HG03558 (cell line): Measurements from ENCODE around the gene MCM6.

Experiments used
- ATAC-seq: cut with Tn5 transposase; IDR thresholded peaks from one replicate; pipeline ENCODE4 v1.9.1; 2021; ENCODE audit warnings: moderate number of reproducible peaks; ENCODE audit not compliant: unreplicated experiment; ENCODE audit errors: extremely low read depth

MCM6 gene

GRCh38 chr2:135870571-135870970 is 5.7 kb downstream of the MCM6 start:
- peak; percentile 58 for ATAC-seq

GRCh38 chr2:135863233-135863632 is 13.0 kb downstream of the MCM6 start:
- no peak for ATAC-seq

GRCh38 chr2:135862718-135863117 is 13.5 kb downstream of the MCM6 start:
- no peak for ATAC-seq

DNA sequence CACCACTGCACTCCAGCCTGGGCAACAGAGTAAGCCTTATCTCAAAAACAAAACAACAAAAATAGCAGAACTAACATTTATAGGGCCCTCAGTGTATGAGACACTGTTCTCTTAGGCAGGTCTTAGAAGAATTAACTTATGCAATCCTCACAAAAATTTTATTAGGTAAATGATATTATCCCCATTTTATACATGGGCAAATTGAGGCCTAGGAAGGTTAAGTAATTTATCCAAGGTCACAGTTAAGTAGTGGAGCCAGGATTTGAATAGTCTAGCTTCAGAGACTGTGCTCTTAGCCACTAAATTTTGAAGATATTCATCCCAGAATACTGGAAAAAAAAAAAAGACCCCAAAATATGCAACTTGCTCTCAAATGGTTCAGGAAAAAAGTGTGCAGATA is 22.8 kb downstream of the MCM6 start:
- no peak for ATAC-seq

DNA sequence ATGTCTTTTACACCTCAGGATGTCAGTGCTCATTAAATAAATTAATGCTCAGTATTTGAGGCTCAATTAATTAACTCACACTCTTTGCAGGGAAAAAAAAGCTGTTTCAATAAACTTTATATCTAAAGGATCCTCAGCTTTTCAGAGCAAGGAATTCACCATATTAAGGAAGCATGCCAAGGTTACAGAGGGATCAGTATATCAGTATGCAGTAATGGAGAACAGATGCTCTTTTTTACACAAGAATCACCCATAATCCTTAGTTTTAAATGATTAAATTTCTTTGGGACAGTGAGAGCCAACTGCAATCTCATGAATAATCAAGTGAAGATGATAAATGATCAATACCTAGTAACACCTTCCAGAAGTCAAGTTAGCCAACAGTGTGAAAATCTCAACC is 24.4 kb downstream of the MCM6 start:
- ATAC-seq: no peak

DNA sequence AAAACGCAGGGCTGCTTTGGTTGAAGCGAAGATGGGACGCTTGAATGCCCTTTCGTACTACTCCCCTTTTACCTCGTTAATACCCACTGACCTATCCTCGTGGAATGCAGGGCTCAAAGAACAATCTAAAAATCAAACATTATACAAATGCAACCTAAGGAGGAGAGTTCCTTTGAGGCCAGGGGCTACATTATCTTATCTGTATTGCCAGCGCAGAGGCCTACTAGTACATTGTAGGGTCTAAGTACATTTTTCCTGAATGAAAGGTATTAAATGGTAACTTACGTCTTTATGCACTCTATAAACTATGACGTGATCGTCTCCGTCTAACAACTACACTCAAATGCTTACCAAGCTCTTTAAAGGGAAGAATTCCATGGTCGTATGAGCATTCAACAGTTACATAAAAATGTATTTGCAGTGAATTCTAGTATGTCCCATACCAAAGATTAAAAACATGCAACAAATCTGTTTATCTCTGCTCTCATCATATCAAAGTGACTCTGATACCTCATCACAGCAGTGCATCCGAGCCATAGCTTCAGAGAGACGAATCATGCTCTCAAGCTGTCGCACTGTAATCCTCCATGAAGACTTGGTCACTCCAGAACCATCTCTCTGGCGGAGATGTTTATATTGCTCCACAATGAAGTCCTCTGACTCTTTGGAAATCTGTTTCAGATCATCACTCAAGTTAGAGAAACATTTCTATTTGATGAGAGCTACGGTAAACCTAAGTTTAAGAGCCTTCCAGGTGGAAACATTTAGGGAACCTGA is 25.2 kb downstream of the MCM6 start:
- no peak for ATAC-seq

DNA sequence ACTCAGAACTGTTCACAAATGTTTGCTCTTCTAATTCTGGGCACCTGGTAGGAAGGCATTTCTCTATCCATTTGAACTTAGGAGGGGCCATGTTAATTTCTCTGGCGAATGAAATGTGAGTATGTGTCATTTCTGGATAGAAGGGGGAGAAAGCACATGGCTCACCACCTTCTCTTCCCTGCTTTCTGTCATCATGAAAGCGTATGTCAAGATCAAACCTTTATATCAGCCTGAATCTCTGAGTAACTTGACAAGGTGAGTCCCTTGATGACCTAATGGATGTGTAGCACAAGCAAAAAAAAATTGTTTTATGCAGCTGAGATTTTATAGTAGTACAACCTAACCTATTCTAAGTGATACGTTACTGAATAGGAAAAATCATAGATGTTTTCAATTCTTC is 27.2 kb downstream of the MCM6 start:
- no peak for ATAC-seq

DNA sequence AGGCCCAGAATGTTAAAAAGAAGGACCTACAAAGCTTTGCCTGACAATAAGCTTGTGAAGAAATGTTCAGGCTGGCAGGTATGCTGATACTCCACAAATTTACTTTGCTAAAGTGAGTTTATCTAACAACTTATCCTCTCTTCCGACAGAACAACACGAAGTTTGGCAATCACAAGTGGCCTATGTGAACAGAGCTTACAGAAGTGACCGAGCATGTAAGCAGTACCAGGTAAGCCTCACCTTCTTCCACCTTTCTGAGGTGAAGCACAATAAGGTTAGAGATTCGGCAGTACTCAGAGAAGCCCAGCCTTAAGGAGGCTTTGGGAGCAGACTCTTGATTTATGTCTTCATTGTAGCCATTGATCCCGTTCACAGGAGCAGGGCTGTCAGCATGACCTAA is 30.2 kb downstream of the MCM6 start:
- no peak for ATAC-seq

- no peak for ATAC-seq
Measured at GRCh38 chr2:135845257-135845656, 31.0 kb downstream of the MCM6 start.

- no peak for ATAC-seq
Measured at GRCh38 chr2:135844301-135844895, 31.8 kb downstream of the MCM6 start.

DNA sequence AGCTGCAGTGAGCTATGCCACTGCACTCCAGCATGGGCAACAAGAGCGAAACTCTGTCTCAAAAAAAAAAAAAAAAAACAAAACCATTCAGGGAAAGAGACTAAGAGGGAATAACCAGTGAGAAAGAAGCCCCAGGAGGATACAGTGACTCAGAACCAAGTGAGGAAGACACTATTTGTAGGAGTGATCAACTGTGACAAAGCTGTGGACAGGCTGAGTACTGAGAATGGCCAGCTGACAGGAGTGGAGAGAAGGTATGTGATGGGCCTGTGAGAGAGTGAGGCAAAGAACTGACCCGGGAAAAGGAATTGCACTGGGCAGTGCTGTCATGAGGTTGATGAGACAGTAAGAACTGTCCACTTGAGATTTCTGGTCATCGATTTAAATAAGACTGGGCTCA is 32.6 kb downstream of the MCM6 start:
- no peak for ATAC-seq

GRCh38 chr2:135840601-135841000 is 35.6 kb downstream of the MCM6 start:
- ATAC-seq: no peak

DNA sequence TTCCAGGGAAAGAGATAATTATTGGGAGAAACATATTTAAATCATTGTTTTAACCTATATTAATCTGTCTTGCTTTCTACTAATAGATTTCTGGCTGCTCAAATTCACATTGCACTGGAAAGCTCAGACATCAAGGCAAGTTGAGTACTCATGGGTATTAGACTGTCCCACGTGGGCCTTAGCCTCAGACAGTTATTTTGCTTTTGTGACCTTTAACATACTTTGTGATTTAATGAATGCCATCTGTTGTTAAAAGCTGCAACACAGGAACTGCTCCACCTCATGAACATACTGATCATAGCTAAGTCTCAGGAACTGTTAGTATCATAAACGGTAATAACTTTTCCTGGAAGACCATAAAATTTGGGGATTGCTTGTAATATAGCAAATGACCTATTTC is 36.5 kb downstream of the MCM6 start:
- no peak for ATAC-seq

- ATAC-seq: no peak
Measured at GRCh38 chr2:135838502-135838901, 37.7 kb downstream of the MCM6 start.

DNA sequence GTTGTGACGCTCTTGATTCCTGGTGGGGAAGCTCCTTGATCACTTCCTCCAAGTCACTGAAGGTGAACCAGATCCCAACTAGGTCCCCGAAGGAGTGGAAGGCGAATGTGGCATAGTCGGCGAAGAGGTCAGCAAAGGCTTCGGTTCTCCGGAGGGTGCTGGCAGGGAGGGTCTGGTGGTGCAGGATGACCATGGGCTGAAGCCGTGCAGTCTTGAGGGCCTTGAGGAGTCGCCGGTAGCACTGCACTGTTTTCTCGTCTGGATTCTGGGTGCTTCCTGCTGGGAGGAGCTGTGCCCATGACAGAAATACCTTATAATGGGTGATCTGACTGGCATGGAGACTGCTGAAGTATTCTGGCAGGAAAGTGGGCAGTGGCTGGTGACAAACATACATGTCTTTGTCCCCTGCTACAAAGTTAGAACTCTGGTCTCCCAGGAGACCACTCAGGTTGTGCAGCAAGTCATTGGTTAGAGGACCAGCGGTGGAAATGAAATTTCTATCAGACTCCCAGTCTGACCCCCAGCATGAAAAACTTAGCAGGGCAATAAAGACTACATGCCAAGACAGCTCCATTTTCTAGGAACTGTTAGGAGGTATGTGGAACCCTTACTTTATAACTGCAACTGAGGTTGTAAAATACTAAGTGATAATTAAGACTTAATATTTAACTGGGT is 39.5 kb downstream of the MCM6 start, which contains the start of gene LCT:
Gene LCT, minus strand, starts transcription at position 589 of the 675 bp plus-strand sequence. Its CDS starts 15 bp downstream, at position 574.
- no peak for ATAC-seq

GRCh38 chr2:135832891-135833290 is 43.4 kb downstream of the MCM6 start:
- ATAC-seq: no peak

- ATAC-seq: no peak
Measured at GRCh38 chr2:135831180-135831812, 44.9 kb downstream of the MCM6 start.

DNA sequence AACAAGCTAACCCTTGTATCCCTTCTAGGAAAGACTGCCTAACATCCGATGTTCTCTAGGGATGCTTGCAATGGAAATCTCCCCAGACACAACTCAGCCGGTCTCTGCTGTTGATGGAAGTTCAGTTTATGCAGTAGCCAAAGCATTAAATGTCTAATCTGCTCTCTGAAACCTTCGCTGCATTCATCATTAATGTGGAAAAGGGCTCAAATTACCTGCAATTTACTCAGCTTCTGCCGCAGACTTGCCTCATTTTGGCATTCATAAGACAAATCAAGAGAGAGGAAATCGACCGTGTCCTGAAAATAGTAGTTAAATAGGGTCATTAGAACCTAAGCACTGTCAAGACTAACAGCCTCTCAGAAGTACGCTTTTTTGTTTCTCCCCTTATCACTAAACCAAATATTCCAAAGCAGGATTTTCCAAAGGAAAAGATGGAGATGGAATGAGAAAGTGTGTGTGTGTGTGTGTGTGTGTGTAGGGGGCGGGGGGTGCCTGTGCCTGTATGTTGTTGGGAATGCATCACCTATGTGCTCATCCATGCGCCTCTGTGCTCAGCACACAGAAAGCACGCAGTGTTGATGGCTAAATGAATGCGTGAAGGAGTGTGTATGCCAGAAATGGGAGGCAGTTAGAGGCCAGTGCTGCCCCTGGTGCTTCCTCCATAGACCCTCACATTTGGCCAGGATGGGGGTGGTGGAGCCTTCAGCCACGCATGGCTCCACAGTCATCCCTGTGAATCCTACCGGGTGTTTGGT is 46.7 kb downstream of the MCM6 start:
- ATAC-seq: no peak

DNA sequence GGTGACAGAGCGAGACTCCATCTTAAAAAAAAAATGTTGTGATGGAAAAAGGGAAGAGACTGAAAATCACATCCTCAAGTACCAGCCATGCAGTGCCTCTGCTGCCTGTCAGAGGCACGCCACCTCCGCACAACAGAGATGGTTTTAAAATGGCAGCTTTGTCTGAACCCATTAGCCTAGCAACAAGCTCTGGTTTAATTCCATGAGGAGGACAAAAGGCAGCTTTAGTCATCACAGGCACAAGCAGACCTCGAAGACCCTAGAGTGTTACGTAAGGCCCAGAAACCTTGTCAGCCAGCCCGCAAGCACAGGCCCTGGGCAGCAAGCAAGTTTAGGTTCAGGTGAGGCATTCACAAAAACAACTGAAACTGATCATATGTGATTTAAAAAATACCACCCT is 49.7 kb downstream of the MCM6 start:
- no peak for ATAC-seq

GRCh38 chr2:135825550-135826176 is 50.6 kb downstream of the MCM6 start:
- ATAC-seq: no peak
